ENCODE data around the gene FSIP2.
"Not testable (repeated sequence)": the region's sequence is repeated elsewhere in the genome, so short reads cannot be mapped to it uniquely, and the experiment has no call there.

The FSIP2 gene

DNA sequence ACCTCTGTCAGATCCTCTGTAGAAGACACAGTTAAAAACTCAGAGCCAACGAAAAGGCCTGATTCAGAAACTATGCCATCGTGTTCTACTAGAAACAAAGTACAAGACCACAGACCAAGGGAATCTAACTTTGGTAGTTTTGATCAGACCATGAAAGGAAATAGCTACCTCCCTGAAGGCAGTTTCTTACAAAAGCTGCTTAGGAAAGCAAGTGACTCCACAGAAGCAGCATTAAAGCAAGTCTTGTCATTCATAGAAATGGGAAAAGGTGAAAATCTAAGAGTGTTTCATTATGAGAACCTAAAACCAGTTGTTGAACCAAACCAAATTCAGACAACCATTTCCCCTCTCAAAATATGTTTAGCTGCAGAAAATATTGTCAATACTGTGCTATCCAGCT lies 58.2 kb downstream of the FSIP2 start:
- in situ Hi-C loops (cut with MboI; ENCODE audit: low sequenced_read_pairs), result no loop called here

DNA sequence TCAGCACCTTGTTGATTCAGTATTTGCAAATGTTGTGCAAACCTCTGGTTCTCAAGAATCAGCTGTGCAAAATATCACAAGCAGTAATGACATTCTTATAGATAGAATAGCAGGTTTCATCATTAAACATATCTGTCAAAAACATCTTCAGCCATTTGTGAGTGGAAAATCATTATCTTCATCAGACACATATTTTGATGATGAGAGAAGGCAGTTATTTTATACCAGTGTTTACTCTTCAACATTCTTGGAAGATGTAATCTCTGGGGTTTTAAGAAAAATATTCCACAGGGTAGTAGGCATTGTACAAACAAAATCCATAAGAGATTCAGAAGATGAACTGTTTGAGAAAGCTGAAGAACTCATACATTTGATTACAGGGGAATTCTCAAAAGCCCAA lies 64.3 kb downstream of the FSIP2 start:
- in situ Hi-C loops (cut with MboI; ENCODE audit: low sequenced_read_pairs), result no loop called here

DNA sequence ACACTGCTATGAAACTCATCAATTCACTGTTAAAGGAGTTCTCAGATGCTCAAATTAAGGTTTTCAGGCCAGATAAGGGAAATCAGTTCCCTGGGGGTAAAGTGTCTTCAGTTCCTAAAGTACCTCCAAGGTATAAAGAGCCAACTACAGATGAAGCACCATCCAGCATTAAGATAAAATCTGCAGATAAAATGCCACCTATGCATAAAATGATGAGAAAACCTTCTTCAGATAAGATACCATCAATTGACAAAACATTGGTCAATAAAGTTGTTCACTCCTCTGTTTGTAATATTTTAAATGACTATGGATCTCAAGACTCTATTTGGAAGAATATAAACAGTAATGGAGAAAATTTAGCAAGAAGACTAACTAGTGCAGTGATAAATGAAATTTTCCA lies 68.2 kb downstream of the FSIP2 start:
- in situ Hi-C loops (cut with MboI; ENCODE audit: low sequenced_read_pairs), result no loop called here

GRCh38 chr2:185807351-185807750 lies 68.7 kb downstream of the FSIP2 start:
- in situ Hi-C loops (cut with MboI; ENCODE audit: low sequenced_read_pairs), result no loop called here

DNA sequence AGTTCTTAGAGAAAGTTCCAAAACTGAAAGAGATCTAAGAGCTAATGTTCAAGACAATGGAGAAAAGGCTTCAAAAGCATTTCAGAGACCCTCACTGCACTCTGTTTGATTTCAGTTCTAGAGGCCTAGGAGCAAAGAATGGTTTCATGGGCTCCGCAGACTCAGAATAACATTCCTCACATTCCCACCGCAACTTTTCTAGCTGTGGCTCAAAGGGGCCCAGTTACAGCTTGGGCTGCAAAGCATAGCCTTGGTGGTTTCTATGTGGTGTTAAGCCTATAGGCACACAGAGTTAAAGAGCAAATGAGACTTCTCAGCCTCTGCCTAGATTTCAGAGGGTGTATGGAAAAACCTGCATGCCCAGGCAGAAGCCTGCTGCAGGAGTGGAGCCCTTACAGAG lies 73.0 kb downstream of the FSIP2 start:
- in situ Hi-C loops (cut with MboI; ENCODE audit: low sequenced_read_pairs), result no loop called here

GRCh38 chr2:185813707-185814106 lies 75.1 kb downstream of the FSIP2 start:
- in situ Hi-C loops (cut with MboI; ENCODE audit: low sequenced_read_pairs), result no loop called here

- in situ Hi-C loops (cut with MboI; ENCODE audit: low sequenced_read_pairs), result no loop called here
Observed at GRCh38 chr2:185817991-185818390, 79.4 kb downstream of the FSIP2 start.

GRCh38 chr2:185821467-185821866 lies 82.9 kb downstream of the FSIP2 start:
- in situ Hi-C loops (cut with MboI; ENCODE audit: low sequenced_read_pairs), result no loop called here

DNA sequence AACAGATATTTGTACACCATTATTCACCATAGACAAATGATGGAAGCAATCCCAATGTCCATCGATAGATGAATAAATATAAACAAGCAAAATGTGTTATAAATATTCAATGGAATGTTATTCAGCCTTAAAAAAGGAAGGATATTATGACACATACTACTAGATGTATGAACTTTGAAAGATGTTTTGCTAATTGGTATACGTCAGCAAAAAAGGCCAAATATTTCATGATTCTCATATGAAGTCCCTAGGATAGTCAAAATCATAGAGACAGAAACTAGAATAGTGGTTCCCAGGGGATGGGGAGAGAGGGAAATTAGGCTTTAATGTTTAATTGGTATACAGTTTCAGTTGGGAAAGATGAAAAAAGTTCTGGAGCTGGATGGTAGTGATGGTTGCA lies 85.2 kb downstream of the FSIP2 start:
- in situ Hi-C loops (cut with MboI; ENCODE audit: low sequenced_read_pairs), result no loop called here

DNA sequence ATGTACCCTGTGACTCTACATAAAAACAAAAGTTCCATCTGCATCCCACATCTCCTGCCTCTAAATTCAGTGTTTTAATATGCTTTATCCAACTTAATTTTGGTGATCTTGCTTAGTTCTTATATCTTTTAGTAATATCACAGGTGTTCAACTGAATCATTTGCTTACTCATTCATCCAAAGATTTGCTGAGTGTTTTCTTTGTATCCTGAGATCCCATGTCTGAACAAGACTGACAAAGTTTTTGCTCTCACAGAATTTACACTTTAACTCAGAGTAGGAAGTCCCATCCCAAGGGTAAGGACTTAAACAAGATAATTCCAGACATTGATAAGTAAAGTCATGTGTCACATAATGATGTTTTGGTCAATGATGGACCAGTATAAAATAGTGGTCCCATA lies 87.0 kb downstream of the FSIP2 start:
- in situ Hi-C loops (cut with MboI; ENCODE audit: low sequenced_read_pairs), result no loop called here

DNA sequence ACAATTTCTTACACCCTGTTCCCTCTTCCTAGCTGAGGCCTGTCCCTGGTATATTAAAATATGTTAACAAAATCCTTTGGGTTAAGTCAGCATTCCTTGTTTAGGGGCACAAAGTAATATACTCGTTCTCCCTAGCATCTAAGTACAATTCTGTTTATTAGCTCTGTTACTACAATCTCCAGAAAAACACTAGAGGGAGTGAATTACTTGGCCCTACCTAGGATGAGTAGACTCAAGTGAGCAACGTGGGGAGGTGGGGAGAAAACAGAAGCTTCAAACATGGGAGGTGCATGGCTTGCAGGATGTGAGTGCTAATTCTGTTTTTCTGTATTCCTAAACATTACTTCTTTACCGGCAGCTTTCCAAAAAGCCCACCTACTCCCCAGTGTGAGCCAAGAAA lies 89.7 kb downstream of the FSIP2 start:
- in situ Hi-C loops (cut with MboI; ENCODE audit: low sequenced_read_pairs), result no loop called here

- in situ Hi-C loops (cut with MboI; ENCODE audit: low sequenced_read_pairs), result no loop called here
Observed at GRCh38 chr2:185833864-185834263, 95.3 kb downstream of the FSIP2 start.

DNA sequence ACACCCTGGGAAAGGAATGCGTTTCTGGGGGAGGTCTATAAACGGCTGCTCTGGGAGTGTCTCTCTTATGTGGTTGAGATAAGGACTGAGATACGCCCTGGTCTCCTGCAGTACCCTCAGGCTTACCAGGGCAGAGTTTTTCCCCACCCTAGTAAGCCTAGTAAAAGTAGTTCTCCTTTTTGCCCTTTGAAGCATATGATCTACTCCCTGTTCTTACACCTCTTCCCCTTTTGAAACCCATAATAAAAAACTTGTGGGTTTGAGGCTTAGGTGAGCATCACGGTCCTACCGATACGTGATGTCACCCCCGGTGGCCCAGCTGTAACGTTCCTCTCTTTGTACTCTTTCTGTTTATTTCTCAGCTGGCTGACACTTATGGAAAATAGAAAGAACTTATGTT lies 97.4 kb downstream of the FSIP2 start:
- in situ Hi-C loops (cut with MboI; ENCODE audit: low sequenced_read_pairs), result no loop called here

- in situ Hi-C loops (cut with MboI; ENCODE audit: low sequenced_read_pairs), result no loop called here
Observed at GRCh38 chr2:185854885-185855284, 116.3 kb downstream of the FSIP2 start.

DNA sequence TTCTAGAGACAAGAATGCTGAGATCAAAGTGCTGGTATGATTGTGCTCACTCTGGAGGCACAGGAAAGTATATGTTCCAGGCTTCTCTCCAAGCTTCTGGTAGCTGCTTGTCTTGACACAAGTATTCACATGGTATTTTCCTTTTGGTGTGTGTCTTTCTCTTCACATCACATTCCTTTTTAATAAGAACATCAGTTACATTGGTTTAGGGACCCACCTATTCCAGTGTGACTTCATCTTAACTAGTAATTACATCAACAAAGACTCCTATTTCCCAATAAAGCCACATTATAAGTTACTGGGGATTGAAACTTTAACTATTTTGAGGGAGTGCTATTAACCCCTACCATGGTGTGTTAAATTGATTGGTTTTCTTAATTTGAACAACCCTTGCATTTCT lies 119.1 kb downstream of the FSIP2 start:
- in situ Hi-C loops (cut with MboI; ENCODE audit: low sequenced_read_pairs), result no loop called here

- in situ Hi-C loops (cut with MboI; ENCODE audit: low sequenced_read_pairs), result no loop called here
Observed at GRCh38 chr2:185859506-185859905, 120.9 kb downstream of the FSIP2 start.

- in situ Hi-C loops (cut with MboI; ENCODE audit: low sequenced_read_pairs), result no loop called here
Observed at GRCh38 chr2:185860321-185860720, 121.7 kb downstream of the FSIP2 start.

DNA sequence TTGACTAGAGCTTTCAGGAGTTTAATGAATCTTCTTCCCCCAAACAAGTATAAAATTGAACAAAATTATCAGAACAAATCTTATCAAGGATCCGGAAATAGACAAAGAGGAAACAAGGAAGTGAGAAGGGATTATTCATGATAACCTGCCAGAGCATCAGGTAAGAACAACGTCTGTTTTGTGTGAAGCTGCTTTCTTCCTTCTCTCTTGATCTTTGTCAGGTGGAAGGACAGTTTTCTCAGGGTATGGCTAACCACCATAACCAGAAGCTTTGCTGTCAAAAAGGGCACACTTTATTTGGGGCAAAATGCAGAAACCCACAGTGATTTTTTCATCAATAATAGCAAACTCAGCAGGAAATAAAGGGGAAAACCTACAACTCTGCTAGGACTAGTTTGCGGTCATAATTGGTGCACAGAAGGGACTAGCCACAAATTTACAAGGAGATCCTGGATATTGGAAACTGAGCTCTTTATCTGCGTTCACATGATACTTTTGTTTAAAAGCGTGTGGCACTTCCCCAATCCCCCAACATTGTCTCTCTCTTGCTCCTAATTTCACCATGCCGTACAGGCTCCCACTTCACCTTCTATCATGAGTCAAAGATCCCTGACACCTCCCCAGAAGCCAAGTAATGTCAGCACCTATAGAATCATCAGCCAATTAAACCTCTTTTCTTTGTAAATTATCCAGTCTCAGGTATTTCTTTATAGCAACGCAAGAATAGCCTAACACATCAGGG lies 124.2 kb downstream of the FSIP2 start:
- in situ Hi-C loops (cut with MboI; ENCODE audit: low sequenced_read_pairs), result no loop called here

DNA sequence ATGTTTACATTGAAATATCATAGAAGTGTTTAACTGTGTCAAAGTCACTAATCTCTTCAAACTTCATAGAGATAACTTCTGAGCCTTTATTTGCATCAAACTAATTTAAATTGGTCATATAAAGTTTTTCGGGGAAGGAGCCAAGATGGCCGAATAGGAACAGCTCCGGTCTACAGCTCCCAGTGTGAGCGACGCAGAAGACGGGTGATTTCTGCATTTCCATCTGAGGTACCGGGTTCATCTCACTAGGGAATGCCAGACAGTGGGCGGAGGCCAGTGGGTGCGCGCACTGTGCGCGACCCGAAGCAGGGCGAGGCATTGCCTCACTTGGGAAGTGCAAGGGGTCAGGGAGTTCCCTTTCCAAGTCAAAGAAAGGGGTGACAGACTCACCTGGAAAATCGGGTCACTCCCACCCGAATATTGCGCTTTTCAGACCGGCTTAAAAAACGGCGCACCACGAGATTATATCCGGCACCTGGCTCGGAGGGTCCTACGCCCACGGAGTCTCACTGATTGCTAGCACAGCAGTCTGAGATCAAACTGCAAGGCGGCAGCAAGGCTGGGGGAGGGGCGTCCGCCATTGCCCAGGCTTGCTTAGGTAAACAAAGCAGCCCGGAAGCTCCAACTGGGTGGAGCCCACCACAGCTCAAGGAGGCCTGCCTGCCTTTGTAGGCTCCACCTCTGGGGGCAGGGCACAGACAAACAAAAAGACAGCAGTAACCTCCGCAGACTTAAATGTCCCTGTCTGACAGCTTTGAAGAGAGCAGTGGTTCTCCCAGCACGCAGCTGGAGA lies 126.1 kb downstream of the FSIP2 start:
- in situ Hi-C loops (cut with MboI; ENCODE audit: low sequenced_read_pairs), result not testable (repeated sequence)

DNA sequence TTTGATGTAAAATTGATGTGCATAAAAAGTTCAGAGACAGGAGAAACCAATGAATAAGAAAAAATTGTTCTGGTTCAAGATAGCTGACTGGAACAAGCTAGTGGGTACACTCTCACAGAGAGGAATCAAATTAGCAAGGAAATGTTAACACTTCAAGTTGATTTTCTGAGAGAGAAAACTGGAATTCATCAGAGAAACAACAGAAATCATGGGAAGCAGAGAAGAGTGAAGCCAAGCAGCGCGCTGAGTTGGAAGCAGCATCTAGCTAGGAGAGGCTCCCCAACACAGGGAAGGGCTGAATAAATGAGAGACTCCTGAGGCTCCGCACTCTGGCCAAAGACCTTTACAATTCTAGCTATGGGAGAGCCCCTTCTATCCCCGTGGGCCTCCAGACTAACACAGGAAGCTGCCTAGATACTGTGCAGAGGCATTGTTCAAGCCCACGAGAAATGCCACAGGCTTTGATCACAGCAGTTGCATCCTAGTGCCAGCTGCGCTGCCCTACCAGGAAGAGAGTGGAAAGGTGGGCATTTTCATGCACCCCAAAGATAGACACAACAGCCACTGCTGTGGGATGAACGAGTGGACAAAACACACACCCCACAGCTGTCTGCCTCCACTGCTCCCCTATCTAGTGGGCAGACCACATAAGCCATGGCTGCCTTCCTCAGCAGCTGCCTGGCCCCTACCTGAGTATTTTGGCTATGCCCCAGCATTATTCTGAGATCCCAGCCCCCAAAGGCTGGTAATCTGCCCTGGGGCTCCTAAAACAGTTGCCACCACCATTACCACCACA lies 136.7 kb downstream of the FSIP2 start:
- in situ Hi-C loops (cut with MboI; ENCODE audit: low sequenced_read_pairs), result no loop called here

- in situ Hi-C loops (cut with MboI; ENCODE audit: low sequenced_read_pairs), result no loop called here
Observed at GRCh38 chr2:185876234-185876633, 137.6 kb downstream of the FSIP2 start.

- in situ Hi-C loops (cut with MboI; ENCODE audit: low sequenced_read_pairs), result no loop called here
Observed at GRCh38 chr2:185880396-185880795, 141.8 kb downstream of the FSIP2 start.

Data from HL-60/S4 (cell line).